Measurements from ENCODE around the gene PHLDA1.
"Not testable (repeated sequence)": the region's sequence is repeated elsewhere in the genome, so short reads cannot be mapped to it uniquely, and the experiment has no call there.

Gene PHLDA1

GRCh38 chr12:75984577-75985182, 46.9 kb downstream of the PHLDA1 start:
- DNase-seq (ENCODE audit: low spot score) = no peak

GRCh38 chr12:75983851-75984250, 47.7 kb downstream of the PHLDA1 start:
- DNase-seq (ENCODE audit: low spot score) = not testable (repeated sequence)

- no peak for DNase-seq (ENCODE audit: low spot score)
These were observed 48.5 kb downstream of the PHLDA1 start for GRCh38 chr12:75982979-75983660.

- no peak for DNase-seq (ENCODE audit: low spot score)
These were observed 49.4 kb downstream of the PHLDA1 start for GRCh38 chr12:75982169-75982564.

GRCh38 chr12:75981247-75982168, 50.1 kb downstream of the PHLDA1 start:
- DNase-seq (ENCODE audit: low spot score) = no peak

- no peak for DNase-seq (ENCODE audit: low spot score)
These were observed 52.4 kb downstream of the PHLDA1 start for GRCh38 chr12:75979181-75979580.

GRCh38 chr12:75978677-75979076, 52.9 kb downstream of the PHLDA1 start:
- DNase-seq (ENCODE audit: low spot score) = no peak

- peak; percentile 86 for DNase-seq (ENCODE audit: low spot score)
These were observed 53.5 kb downstream of the PHLDA1 start for GRCh38 chr12:75977952-75978671.

GRCh38 chr12:75977590-75977951, 54.0 kb downstream of the PHLDA1 start:
- DNase-seq (ENCODE audit: low spot score) = no peak

- DNase-seq (ENCODE audit: low spot score) = no peak
These were observed 54.7 kb downstream of the PHLDA1 start for GRCh38 chr12:75976913-75977312.

GRCh38 chr12:75976113-75976512, 55.5 kb downstream of the PHLDA1 start:
- no peak for DNase-seq (ENCODE audit: low spot score)

- no peak for DNase-seq (ENCODE audit: low spot score)
These were observed 55.9 kb downstream of the PHLDA1 start for GRCh38 chr12:75975702-75976101.
